Measurements from ENCODE around the gene RTN4RL2. TPM values are rescaled to one million over a fixed set of nuclear protein-coding genes. Genes with fewer than 3 reads are reported as not detected.

The RTN4RL2 gene
- total RNA-seq, 1 donor from 2014 or later: 2.0 TPM

DNA sequence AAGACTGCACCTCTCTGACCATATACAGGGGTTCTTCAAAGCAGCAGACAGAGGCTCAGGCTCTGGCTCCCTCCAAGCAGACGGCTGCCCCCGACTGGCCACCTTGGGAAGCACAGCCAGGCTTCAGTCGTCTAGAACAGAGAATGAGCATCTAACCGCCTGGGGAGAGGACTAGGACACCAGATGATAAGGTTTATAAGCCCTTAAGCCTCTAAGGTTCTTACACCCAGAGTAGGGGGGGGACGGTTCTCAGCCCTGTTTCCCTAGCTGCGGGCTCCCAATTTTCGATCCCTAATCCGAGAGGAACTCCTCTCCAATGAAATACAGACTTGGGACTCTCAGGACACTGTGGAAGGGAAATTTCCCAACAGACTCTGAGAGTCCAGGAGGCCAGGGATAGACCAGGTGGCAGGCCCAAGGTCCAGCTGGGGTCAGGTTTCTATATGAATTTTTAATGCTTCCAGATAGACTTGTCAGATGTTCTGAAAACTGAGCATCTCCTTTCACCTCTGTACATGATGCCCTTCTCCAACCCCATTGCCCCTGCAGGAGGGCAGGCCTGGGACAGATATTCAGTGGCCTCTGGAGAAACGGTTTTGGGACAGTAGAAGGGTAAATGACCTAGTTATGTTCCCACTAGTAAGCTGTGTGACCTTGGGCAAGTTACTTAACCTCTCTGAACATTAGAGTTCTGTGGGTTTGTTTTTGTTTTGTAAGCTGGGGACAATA is 20.2 kb downstream of the RTN4RL2 start:
- Histone ChIP-seq H3K36me3 (peaks cover 0 to 11% of the 10 kb centered on the region in 2 donors), H3K9me3 (no peaks in the 10 kb centered on the region), H3K4me3 (no peak overlapping the region), H3K27me3 (no peaks in the 10 kb centered on the region), H3K27ac (no peak overlapping the region), H3K4me1 (peaks cover 32% of the 10 kb centered on the region)
- intact Hi-C loops (cut with DNase I): no loop called here
- TF ChIP-seq POLR2A (IDR thresholded peaks at IDR 0.05): no peak
- TF ChIP-seq, protein P1, sequence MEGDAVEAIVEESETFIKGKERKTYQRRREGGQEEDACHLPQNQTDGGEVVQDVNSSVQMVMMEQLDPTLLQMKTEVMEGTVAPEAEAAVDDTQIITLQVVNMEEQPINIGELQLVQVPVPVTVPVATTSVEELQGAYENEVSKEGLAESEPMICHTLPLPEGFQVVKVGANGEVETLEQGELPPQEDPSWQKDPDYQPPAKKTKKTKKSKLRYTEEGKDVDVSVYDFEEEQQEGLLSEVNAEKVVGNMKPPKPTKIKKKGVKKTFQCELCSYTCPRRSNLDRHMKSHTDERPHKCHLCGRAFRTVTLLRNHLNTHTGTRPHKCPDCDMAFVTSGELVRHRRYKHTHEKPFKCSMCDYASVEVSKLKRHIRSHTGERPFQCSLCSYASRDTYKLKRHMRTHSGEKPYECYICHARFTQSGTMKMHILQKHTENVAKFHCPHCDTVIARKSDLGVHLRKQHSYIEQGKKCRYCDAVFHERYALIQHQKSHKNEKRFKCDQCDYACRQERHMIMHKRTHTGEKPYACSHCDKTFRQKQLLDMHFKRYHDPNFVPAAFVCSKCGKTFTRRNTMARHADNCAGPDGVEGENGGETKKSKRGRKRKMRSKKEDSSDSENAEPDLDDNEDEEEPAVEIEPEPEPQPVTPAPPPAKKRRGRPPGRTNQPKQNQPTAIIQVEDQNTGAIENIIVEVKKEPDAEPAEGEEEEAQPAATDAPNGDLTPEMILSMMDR (IDR thresholded peaks at IDR 0.05): peak in 2 of 3 experiments; percentile 45 to 60
- no peak for TF ChIP-seq POLR2AphosphoS5 (IDR thresholded peaks at IDR 0.05; ENCODE audit: insufficient read depth in 1 of 2, low read depth in 1 of 2)
- DNase-seq (ENCODE audit: extremely low spot score in 2 of 2): no peak

DNA sequence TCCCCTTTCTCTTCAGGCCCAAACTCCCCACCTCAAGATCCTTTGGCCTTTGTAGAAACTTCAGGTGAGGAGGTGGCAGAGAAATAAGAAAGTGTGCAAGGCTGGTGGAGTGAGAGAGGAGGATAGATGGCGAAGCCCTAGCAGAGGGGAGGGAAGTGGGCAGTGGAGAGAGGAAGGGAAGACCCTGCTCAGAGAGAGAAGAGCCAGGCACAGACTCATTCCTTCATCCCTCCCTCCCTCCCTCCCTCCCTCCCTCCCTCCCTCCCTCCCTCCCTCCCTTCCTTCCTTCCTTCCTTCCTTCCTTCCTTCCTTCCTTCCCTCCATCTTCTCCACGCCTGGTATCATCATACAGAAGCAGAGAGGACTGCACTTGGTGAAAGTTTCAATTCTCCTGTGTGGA is 21.0 kb downstream of the RTN4RL2 start:
- no peak for TF ChIP-seq POLR2A (IDR thresholded peaks at IDR 0.05)
- TF ChIP-seq, protein P1 (IDR thresholded peaks at IDR 0.05): no peak
- no peak for TF ChIP-seq POLR2AphosphoS5 (IDR thresholded peaks at IDR 0.05; ENCODE audit: insufficient read depth in 1 of 2, low read depth in 1 of 2)
- H3K4me1 ChIP-seq: peaks cover 25% of the 10 kb centered on the region
- no peaks in the 10 kb centered on the region for H3K27me3 ChIP-seq
- no peak for DNase-seq (ENCODE audit: extremely low spot score in 2 of 2)
- peaks cover 0 to 15% of the 10 kb centered on the region in 2 donors for H3K36me3 ChIP-seq
- H3K27ac ChIP-seq: no peak overlapping the region
- no peaks in the 10 kb centered on the region for H3K9me3 ChIP-seq
- intact Hi-C loops (cut with DNase I): no loop called here
- no peak overlapping the region for H3K4me3 ChIP-seq

DNA sequence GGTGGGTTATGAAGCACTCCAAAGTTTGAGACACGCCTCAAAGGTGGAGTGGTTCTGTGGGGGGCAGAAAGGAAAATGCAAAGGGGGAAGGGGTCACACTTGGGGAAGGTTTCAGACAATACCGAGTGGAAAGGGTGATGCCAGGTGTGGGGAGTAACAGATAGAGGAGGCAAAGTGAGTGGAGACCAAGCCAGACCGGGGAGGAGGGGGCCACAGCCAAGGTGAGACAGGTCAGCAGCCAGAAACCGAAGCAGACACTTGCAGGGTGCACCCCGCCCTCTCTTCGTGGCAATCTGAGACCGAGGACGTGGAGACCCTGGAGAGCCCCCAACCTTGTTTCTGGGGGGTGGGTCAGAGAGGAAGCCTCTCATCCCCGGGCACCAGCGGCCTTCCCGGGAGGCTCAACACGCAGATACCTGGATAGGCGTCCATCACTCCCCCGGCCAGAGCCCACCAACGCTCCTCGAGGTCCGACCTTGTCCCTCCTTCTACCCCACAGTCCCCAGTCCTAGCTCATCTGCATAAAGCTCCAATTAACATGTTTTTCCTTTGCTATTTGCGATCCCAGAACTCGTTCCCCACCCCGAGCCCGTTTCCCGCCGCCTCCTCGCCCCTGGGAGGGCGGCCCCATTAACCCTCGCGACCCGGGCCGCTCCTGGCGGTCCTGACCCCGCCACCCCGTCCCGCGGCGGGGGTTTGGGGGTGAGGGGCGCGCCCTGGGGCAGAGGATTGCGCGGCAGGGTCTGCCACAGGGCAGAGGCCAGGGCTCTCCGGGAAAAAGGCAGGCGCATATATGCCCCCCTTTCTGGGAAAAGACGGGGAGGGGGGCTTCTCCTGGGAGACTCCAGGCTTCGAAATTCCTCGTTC is 21.8 kb downstream of the RTN4RL2 start:
- peaks cover 0 to 18% of the 10 kb centered on the region in 2 donors for H3K36me3 ChIP-seq
- no peaks in the 10 kb centered on the region for H3K9me3 ChIP-seq
- peak overlapping the region; percentile 20 to 31 for H3K4me3 ChIP-seq
- intact Hi-C loops (cut with DNase I): no loop called here
- H3K27me3 ChIP-seq: no peaks in the 10 kb centered on the region
- TF ChIP-seq POLR2A (IDR thresholded peaks at IDR 0.05) (no peak), POLR2AphosphoS5 (IDR thresholded peaks at IDR 0.05; ENCODE audit: insufficient read depth in 1 of 2, low read depth in 1 of 2) (no peak)
- no peak overlapping the region for H3K27ac ChIP-seq
- no peak for DNase-seq (ENCODE audit: extremely low spot score in 2 of 2)
- peaks cover 17% of the 10 kb centered on the region for H3K4me1 ChIP-seq

DNA sequence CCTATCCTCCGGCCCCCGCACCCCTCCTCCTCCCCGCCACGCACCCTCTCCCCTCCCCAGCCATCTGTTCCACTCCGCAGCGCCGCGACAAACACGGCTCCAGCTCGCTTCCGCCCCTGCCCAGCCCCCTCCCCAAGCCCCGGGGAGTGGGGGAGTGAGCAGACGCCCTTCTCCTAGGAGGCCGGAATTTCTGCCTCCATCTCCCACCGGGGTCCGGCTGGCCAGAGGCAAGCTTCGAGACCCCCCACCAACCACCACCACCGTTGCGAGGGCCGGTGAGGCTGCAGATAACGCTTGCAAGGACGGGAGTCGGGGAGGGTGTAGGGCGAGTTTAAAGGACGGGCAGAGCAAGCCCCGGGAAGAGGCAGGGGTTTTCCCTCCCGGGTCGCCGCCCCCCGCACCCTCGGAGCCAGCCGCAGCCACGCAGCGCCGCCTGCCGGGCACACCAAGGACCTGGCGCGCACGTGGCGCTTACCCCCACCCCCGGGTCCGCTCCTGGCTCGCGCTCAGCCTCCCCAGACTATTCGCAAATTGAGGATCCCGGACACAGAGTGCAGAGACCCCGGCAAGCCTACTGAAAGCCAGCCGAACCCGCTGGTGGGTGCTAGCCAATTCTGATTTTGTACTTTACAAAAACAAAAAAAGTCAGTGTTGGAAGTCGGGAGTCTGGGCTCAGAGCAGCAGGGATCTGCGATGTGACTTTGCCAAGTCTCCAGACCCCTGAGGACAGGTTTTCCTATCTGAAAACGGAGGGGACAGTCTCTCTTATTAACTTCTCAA is 22.6 kb downstream of the RTN4RL2 start:
- DNase-seq (ENCODE audit: extremely low spot score in 2 of 2): no peak
- no peak for TF ChIP-seq POLR2A (IDR thresholded peaks at IDR 0.05)
- TF ChIP-seq, protein P1 (IDR thresholded peaks at IDR 0.05): peak in 2 of 3 experiments; percentile 38 to 45

DNA sequence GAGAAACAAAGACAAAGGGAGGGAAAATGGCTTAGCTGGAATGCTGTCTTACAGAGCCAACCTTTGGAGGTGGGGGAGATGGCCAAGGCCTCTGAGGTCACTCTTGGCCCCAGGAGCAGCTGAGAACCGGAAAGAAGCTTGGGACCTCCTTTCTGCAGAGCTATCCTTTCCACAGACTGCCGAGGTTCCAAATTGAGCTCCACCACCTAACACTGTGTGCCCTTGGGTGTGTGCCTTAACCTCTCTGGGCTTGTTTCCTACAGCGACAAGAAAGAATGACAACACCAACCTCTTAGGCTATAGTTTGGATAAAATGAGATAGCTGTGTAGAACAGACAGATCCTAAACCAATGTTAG is 23.2 kb downstream of the RTN4RL2 start:
- Histone ChIP-seq H3K27me3 (no peaks in the 10 kb centered on the region), H3K4me3 (no peak overlapping the region), H3K27ac (no peak overlapping the region), H3K9me3 (no peaks in the 10 kb centered on the region), H3K4me1 (peaks cover 16% of the 10 kb centered on the region), H3K36me3 (peaks cover 0 to 22% of the 10 kb centered on the region in 2 donors)
- DNase-seq (ENCODE audit: extremely low spot score in 2 of 2): no peak
- intact Hi-C loops (cut with DNase I): no loop called here
- TF ChIP-seq, protein P1 (IDR thresholded peaks at IDR 0.05): no peak
- TF ChIP-seq POLR2A (IDR thresholded peaks at IDR 0.05): no peak
- no peak for TF ChIP-seq POLR2AphosphoS5 (IDR thresholded peaks at IDR 0.05; ENCODE audit: insufficient read depth in 1 of 2, low read depth in 1 of 2)

More for the DNA sequence above, 22.6 kb downstream of the RTN4RL2 start:
- Histone ChIP-seq H3K4me3 (peak overlapping the region; percentile 20 to 31), H3K9me3 (no peaks in the 10 kb centered on the region), H3K36me3 (peaks cover 0 to 22% of the 10 kb centered on the region in 2 donors), H3K4me1 (peaks cover 16% of the 10 kb centered on the region), H3K27ac (no peak overlapping the region), H3K27me3 (no peaks in the 10 kb centered on the region)
- intact Hi-C loops (cut with DNase I): no loop called here
